Neural cell (in vitro differentiated cells): ENCODE results near the gene TADA1.

Experiments
- CTCF ChIP-seq: fragments of 450-650 bp; IDR thresholded peaks from 2 replicates; pipeline ENCODE4 v1.5.1; 2014; ENCODE audit warnings: antibody characterized with exemption, mild to moderate bottlenecking, moderate library complexity; ENCODE audit not compliant: poor library complexity, severe bottlenecking
- EP300 ChIP-seq: fragments of 450-650 bp; conservative IDR thresholded peaks from 2 replicates; pipeline ENCODE4 v1.6.1; 2014; ENCODE audit warnings: antibody characterized with exemption, mild to moderate bottlenecking, moderate library complexity; ENCODE audit not compliant: poor library complexity, severe bottlenecking
- EZH2 ChIP-seq: fragments of 200-600, 300-800 bp; shearing (Covaris generic), sonication (generic); IDR thresholded peaks from 2 replicates; pipeline ENCODE4 v1.6.1; 2014; ENCODE audit warnings: antibody characterized with exemption, low read length, borderline replicate concordance, mild to moderate bottlenecking; ENCODE audit not compliant: insufficient read depth, poor library complexity, severe bottlenecking
- MXI1 ChIP-seq: fragments of 450-650 bp; conservative IDR thresholded peaks from 2 replicates; pipeline ENCODE4 v1.6.1; 2014; ENCODE audit warnings: antibody characterized with exemption, mild to moderate bottlenecking; ENCODE audit not compliant: poor library complexity, severe bottlenecking
- REST ChIP-seq: IDR thresholded peaks from 2 replicates; pipeline ENCODE4 v1.6.1; 2012; ENCODE audit warnings: borderline replicate concordance
- SMC3 ChIP-seq: fragments of 450-650 bp; conservative IDR thresholded peaks from 2 replicates; pipeline ENCODE4 v1.6.1; 2014; ENCODE audit warnings: antibody characterized with exemption, mild to moderate bottlenecking, moderate library complexity; ENCODE audit not compliant: poor library complexity
- TAF1 ChIP-seq: IDR thresholded peaks from 2 replicates; pipeline ENCODE4 v1.6.1; 2012; ENCODE audit warnings: low read depth

GRCh38 chr1:166849135-166849534 is 26.9 kb downstream of the TADA1 start:
- TF ChIP-seq CTCF (no peak), EZH2 (no peak), TAF1 (no peak), REST (no peak), SMC3 (no peak), MXI1 (no peak), EP300 (no peak)
